ENCODE measurements around the gene C1QBP. TPM values are rescaled to one million over a fixed set of nuclear protein-coding genes. Genes with fewer than 3 reads are reported as not detected.

C1QBP gene
- total RNA-seq, 4 donors from 2014 or later: 92.9 to 124 (median 95.5) TPM

DNA sequence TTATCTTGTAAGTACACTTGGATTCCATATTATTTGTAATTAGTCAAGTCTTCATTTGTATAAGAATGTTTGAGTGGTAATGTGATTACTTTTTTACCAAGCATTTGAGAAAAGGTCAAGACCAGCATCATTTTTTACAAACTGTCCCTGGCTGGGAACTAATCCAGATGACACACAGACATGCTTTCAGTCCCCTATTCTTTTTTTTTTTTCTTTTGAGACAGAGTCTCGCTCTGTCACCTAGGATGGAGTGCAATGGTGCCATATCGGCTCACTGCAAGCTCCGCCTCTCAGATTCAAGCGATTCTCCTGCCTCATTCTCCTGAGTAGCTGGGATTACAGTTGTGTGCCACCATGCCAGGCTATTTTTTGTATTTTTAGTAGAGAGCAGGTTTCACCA is 42.5 kb upstream of the C1QBP start:
- Histone ChIP-seq H3K4me3 (no peak overlapping the region), H3K27ac (replicated peaks in 1 of 4) (no peak overlapping the region), H3K4me1 (peaks cover 13 to 35% (median 21%) of the 10 kb centered on the region in 4 donors), H3K36me3 (peaks cover 29 to 85% (median 80%) of the 10 kb centered on the region in 4 donors), H3K9me3 (no peaks in the 10 kb centered on the region), H3K27me3 (no peaks in the 10 kb centered on the region)
- intact Hi-C loops (cut with DNase I): no loop called here
- DNase-seq (ENCODE audit: extremely low spot score): no peak
- 99% methylated on average over 4 of the region's 4 CpGs for WGBS
- no peak for TF ChIP-seq POLR2AphosphoS5 (IDR thresholded peaks at IDR 0.05)
- TF ChIP-seq POLR2A (IDR thresholded peaks at IDR 0.05; ENCODE audit: low read depth): no peak
- TF ChIP-seq, protein P1, sequence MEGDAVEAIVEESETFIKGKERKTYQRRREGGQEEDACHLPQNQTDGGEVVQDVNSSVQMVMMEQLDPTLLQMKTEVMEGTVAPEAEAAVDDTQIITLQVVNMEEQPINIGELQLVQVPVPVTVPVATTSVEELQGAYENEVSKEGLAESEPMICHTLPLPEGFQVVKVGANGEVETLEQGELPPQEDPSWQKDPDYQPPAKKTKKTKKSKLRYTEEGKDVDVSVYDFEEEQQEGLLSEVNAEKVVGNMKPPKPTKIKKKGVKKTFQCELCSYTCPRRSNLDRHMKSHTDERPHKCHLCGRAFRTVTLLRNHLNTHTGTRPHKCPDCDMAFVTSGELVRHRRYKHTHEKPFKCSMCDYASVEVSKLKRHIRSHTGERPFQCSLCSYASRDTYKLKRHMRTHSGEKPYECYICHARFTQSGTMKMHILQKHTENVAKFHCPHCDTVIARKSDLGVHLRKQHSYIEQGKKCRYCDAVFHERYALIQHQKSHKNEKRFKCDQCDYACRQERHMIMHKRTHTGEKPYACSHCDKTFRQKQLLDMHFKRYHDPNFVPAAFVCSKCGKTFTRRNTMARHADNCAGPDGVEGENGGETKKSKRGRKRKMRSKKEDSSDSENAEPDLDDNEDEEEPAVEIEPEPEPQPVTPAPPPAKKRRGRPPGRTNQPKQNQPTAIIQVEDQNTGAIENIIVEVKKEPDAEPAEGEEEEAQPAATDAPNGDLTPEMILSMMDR (IDR thresholded peaks at IDR 0.05): no peak
- TF ChIP-seq EP300 (IDR thresholded peaks at IDR 0.05): no peak

DNA sequence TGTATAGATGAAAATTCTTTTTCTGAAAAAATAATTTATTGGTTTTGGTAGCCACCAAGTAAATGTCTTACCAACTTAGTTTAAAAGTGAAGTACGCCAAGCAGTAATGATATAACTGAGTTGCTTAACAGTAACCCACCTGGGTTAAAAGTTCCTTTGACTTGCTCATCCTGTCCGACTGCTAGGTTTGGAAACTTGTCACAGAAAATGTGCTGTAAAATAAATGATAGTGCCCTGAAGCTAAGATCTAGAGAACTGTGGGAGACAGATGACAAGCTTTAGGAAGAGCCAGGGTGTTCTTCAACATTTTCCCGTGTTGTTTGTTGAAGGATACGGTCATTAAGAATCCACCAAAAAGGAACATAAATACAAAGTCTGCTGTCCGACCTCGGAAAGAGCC is 42.0 kb upstream of the C1QBP start:
- Histone ChIP-seq H3K27ac (replicated peaks in 1 of 4) (no peak overlapping the region), H3K4me1 (peaks cover 13 to 35% (median 21%) of the 10 kb centered on the region in 4 donors), H3K27me3 (no peaks in the 10 kb centered on the region), H3K4me3 (no peak overlapping the region), H3K9me3 (no peaks in the 10 kb centered on the region), H3K36me3 (peaks cover 29 to 89% (median 83%) of the 10 kb centered on the region in 4 donors)
- intact Hi-C loops (cut with DNase I): no loop called here
- DNase-seq (ENCODE audit: extremely low spot score): no peak
- 76% methylated on average over 6 of the region's 6 CpGs for WGBS
- TF ChIP-seq POLR2AphosphoS5 (IDR thresholded peaks at IDR 0.05) (no peak), EP300 (IDR thresholded peaks at IDR 0.05) (no peak), POLR2A (IDR thresholded peaks at IDR 0.05; ENCODE audit: low read depth) (no peak)
- TF ChIP-seq, protein P1 (IDR thresholded peaks at IDR 0.05): no peak

DNA sequence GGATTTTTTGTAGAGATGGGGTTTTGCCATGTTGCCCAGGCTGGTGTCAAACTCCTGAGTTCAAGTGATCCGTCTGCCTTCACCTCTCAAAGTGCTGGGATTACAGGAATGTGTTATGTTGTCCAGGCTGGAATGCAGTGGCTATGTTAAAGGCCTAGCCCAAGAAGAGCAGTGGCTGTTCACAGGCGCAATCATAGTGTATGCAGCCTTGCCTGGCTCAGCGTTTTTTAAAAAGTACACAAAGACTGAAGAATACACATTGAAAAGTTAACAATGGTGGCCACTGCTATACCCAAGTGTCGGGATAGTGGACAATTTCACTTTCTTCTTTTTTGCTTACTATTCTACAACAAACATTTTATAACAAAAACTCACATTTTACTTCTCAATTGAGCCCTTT is 40.0 kb upstream of the C1QBP start:
- Histone ChIP-seq H3K27ac (replicated peaks in 1 of 4) (no peak overlapping the region), H3K27me3 (no peaks in the 10 kb centered on the region), H3K4me1 (peaks cover 0 to 18% (median 5%) of the 10 kb centered on the region in 4 donors), H3K9me3 (no peaks in the 10 kb centered on the region), H3K4me3 (no peak overlapping the region), H3K36me3 (peaks cover 42 to 99% (median 95%) of the 10 kb centered on the region in 4 donors)
- intact Hi-C loops (cut with DNase I): no loop called here
- TF ChIP-seq EP300 (IDR thresholded peaks at IDR 0.05) (no peak), POLR2A (IDR thresholded peaks at IDR 0.05; ENCODE audit: low read depth) (no peak), POLR2AphosphoS5 (IDR thresholded peaks at IDR 0.05) (no peak)
- TF ChIP-seq, protein P1 (IDR thresholded peaks at IDR 0.05): no peak
- WGBS: 98% methylated on average over 4 of the region's 4 CpGs
- DNase-seq (ENCODE audit: extremely low spot score): no peak

DNA sequence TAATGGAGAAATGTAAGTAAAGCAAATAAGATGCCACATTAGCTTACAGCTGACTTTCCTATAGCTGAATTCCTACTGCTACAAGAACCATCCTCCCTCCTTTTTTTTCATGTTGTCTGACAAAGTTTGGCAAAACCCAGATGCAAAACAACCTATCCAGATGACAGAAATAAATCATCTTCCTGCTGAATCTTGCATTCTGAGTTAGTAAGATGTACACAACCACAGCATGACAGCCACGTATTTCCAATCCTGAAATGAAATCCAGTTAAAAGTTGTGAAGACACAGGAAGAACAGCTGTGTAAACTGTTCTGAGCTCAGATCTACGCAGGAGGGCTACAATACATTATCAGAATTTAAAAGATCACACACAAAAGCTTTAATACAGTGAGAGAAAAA is 35.0 kb upstream of the C1QBP start:
- Histone ChIP-seq H3K4me1 (peaks cover 5 to 7% (median 6%) of the 10 kb centered on the region in 4 donors), H3K9me3 (no peaks in the 10 kb centered on the region), H3K27me3 (no peaks in the 10 kb centered on the region), H3K36me3 (peaks cover 34 to 76% (median 64%) of the 10 kb centered on the region in 4 donors), H3K4me3 (no peak overlapping the region), H3K27ac (replicated peaks in 1 of 4) (no peak overlapping the region)
- TF ChIP-seq, protein P1 (IDR thresholded peaks at IDR 0.05): no peak
- TF ChIP-seq EP300 (IDR thresholded peaks at IDR 0.05): no peak
- no peak for TF ChIP-seq POLR2AphosphoS5 (IDR thresholded peaks at IDR 0.05)
- no peak for TF ChIP-seq POLR2A (IDR thresholded peaks at IDR 0.05; ENCODE audit: low read depth)
- WGBS: 83% methylated on average over 2 of the region's 2 CpGs
- intact Hi-C loops (cut with DNase I): no loop called here
- no peak for DNase-seq (ENCODE audit: extremely low spot score)

DNA sequence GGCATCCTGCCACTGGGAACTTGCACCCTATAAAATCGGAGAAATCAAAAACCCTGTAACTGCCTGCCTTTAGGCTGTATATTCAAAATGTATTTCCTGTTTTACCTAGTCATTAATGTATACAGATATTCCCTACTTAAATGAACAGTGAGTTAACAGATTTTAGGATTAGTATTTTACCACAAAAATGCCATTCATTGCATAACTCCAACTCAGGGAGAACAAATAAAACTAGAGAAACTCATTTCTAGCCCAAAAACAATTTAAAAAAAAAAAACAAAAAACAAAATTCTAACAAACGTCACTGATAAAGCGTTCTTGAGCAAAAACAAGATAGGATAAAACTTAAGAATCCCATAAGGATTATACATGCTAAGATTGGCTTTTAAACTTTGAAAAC is 33.6 kb upstream of the C1QBP start:
- Histone ChIP-seq H3K27ac (replicated peaks in 1 of 4) (no peak overlapping the region), H3K36me3 (peaks cover 22 to 62% (median 50%) of the 10 kb centered on the region in 4 donors), H3K27me3 (no peaks in the 10 kb centered on the region), H3K4me3 (no peak overlapping the region), H3K4me1 (peaks cover 9 to 14% (median 14%) of the 10 kb centered on the region in 4 donors), H3K9me3 (no peaks in the 10 kb centered on the region)
- 78% methylated on average over 3 of the region's 3 CpGs for WGBS
- no peak for DNase-seq (ENCODE audit: extremely low spot score)
- TF ChIP-seq EP300 (IDR thresholded peaks at IDR 0.05): no peak
- no peak for TF ChIP-seq POLR2A (IDR thresholded peaks at IDR 0.05; ENCODE audit: low read depth)
- no peak for TF ChIP-seq POLR2AphosphoS5 (IDR thresholded peaks at IDR 0.05)
- TF ChIP-seq, protein P1 (IDR thresholded peaks at IDR 0.05): no peak
- intact Hi-C loops (cut with DNase I): no loop called here

Data from esophagus muscularis mucosa (tissue), 4 donors.